NCI-H2196 (cell line): ENCODE measurements around the gene TIMM10B.

Experiments
- DNase-seq: peaks from one replicate; lab custom pipeline; 2025; ENCODE audit not compliant: unreplicated experiment; lab: John Stamatoyannopoulos, UW

TIMM10B gene

GRCh38 chr11:6481012-6481923 is at the start of gene TIMM10B, which contains the start of gene ARFIP2:
Gene TIMM10B (plus strand): TSS chr11:6481501. CDS start chr11:6481517, 16 bp downstream.
Gene ARFIP2 (minus strand): TSS chr11:6481331. CDS start chr11:6480421, 910 bp downstream.
- DNase-seq = peak; percentile 97

GRCh38 chr11:6431861-6432260 is 49.4 kb upstream of the TIMM10B start:
- peak; percentile 65 for DNase-seq

GRCh38 chr11:6433998-6434660 is 47.2 kb upstream of the TIMM10B start:
- DNase-seq = no peak

- DNase-seq = no peak
Measured at GRCh38 chr11:6437423-6437822, 43.9 kb upstream of the TIMM10B start.

- no peak for DNase-seq
Measured at GRCh38 chr11:6437993-6438392, 43.3 kb upstream of the TIMM10B start.

- DNase-seq = peak; percentile 65
Measured at GRCh38 chr11:6438979-6439571, 42.2 kb upstream of the TIMM10B start.

- DNase-seq = no peak
Measured at GRCh38 chr11:6440906-6441358, 40.4 kb upstream of the TIMM10B start, which contains the start of gene HPX. Gene HPX (minus strand): TSS chr11:6440987. CDS start chr11:6440963, 24 bp downstream.

- no peak for DNase-seq
Measured at GRCh38 chr11:6442441-6442840, 38.9 kb upstream of the TIMM10B start.

GRCh38 chr11:6443269-6444003 is 37.9 kb upstream of the TIMM10B start:
- DNase-seq = no peak

- no peak for DNase-seq
Measured at GRCh38 chr11:6448574-6448973, 32.7 kb upstream of the TIMM10B start.

- no peak for DNase-seq
Measured at GRCh38 chr11:6452219-6452618, 29.1 kb upstream of the TIMM10B start.

- no peak for DNase-seq
Measured at GRCh38 chr11:6453152-6453551, 28.1 kb upstream of the TIMM10B start.

GRCh38 chr11:6455070-6455469 is 26.2 kb upstream of the TIMM10B start:
- peak; percentile 8 for DNase-seq

GRCh38 chr11:6456361-6457073 is 24.8 kb upstream of the TIMM10B start:
- DNase-seq = no peak

GRCh38 chr11:6457581-6458320 is 23.6 kb upstream of the TIMM10B start:
- no peak for DNase-seq

GRCh38 chr11:6458352-6459098 is 22.8 kb upstream of the TIMM10B start:
- no peak for DNase-seq

GRCh38 chr11:6459099-6459450 is 22.2 kb upstream of the TIMM10B start:
- DNase-seq = no peak

GRCh38 chr11:6468712-6469495 is 12.4 kb upstream of the TIMM10B start:
- DNase-seq = peak; percentile 78
